HG03060 (cell line): ENCODE measurements around the gene CTXN3.

Source experiments
- ATAC-seq: cut with Tn5 transposase; IDR thresholded peaks from one replicate; pipeline ENCODE4 v1.9.1; 2021; ENCODE audit warnings: low read depth, moderate number of reproducible peaks; ENCODE audit not compliant: unreplicated experiment

Gene CTXN3

GRCh38 chr5:127649018-127649439, at the start of gene CTXN3:
Gene CTXN3, plus strand, starts transcription at chr5:127649082. Its CDS starts 8,440 bp downstream, at chr5:127657522.
- ATAC-seq = no peak

DNA sequence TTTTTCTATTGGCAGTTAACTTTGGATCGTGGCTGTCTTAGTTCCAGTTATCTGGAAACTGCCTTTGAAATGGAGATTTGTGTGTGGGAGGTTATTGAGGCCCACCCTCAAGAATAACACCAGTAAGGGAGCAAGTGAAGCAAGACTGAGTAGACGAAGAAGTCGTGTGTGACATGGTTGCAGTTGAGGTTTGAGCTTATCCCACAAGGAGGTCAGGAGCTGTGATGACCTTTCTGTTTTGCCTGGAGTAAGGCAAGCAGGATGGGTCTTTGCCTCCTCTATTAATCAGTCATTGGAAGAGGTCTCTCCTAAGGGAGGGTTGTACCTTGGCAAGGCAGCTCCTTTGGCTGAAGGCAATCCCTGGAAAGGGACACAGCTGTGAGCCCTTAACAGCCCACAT, 49.6 kb upstream of the CTXN3 start:
- ATAC-seq = no peak

GRCh38 chr5:127599847-127600246, 49.0 kb upstream of the CTXN3 start:
- no peak for ATAC-seq

DNA sequence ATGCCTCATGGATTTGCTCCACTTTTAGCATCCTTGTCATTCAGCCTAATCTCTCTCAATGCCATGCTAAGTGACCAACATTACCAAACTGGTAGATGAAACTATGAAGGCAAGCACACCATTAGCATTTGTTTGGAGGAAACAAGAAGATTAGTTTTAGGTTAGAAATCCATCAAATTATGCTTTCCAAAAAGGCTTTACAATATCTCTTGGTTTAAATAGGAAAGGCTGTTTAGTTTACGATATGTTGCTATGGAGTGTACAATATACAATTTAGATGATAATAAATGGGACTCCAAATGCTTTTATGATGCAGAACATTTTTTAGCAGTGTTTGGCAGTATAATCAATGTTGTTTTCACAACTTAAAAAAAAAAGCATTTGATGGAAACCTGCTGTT, 47.8 kb upstream of the CTXN3 start:
- ATAC-seq = no peak

DNA sequence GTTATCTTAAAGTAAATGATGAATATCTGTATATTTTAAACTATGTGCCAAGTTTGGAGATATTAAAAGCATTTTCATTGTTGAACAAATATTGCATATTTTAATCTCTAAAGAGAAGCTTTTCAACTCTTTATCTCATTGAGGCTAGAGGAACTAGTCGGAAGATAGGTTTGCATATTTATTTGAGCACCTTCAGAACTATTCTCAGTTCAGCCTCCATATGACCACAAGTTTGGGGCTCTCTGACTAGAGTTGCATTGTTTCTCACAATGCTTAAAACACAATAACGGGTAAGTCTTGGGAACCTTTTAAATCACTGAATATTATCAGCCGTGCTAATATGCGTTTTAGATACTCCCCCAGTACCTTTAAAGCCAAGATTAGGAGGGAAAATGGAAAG, 47.3 kb upstream of the CTXN3 start:
- ATAC-seq = no peak

DNA sequence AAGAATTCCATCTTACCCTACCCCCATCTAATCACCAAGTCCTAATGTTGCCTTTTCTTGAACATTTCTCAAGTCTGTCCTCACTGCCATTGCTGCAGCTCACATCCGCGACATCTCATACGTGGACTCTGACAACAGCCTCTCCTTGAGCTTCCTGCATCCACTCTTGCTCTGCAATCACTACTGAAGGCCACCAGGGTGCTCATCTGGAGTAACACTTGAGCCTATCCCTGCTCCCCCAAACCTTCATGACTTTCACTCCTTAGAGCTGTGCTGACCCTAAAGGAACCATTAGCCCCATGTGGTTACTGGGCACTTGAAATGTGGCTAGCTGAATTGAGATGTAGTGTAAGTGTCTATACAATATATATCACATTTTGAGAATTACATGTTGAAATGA, 46.4 kb upstream of the CTXN3 start:
- no peak for ATAC-seq

DNA sequence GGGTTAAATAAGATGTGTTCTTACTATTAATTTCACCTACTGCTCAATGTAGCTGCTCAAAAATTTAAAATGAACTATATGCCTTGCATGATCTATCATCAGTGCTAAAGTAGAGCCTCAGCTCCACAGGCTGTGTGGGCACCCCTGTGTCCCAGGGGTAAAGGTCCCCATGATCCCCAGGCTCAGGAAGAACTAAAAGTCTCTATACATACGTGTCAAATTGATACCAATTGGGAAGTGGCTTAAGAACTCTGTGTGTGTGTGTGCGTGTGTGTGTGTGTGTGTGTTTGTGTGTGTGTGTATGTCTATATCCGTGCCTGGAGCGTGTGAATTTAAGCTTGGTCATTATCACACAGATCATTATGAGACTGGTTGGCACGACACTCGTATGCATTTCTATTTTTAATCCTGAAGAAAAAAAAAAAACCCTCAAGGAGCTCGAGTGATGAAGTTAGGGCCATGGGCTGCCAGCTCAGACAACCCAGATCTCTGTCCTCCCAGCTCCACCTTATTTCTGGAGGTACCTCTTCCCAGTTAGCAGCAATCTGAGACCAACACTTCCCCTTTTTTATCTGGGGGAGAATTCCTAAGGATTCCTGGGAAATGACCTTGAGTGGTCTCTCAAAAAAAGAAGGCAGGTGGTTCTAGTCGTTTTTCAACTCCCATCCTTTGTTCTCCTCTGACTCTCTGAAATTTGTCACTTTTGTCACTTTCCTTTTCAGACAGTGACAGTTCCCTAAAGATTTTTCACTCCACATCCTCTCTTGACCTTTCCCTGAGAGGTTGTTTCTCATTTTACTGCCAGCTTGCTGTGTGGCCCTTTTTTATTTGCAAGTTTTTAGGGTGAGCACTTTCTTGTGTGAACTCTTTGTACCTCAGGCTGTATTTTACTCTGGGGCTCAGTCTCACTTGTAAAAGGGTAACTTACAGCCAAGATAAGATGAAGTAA, 45.7 kb upstream of the CTXN3 start:
- no peak for ATAC-seq

- ATAC-seq = no peak
These were observed 40.7 kb upstream of the CTXN3 start for GRCh38 chr5:127608077-127608660.

GRCh38 chr5:127609011-127609410, 39.9 kb upstream of the CTXN3 start:
- ATAC-seq = no peak

DNA sequence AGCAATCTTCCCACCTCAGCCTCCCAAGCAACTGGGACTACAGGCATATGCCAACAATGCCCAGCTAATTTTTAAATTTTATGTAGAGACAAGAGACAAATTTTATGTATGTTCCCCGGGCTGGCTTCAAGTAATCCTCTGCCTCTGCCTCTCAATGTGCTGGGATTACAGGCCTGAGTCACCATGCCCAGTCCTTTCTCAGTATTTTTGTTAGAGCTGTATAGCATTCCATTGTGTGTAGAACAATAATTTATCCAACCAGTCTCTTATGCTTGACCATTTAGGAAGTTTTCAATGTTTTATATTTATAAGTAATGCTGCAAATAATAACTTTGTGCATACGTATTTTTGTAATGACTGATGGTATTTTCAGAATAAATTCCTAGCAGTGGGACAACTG, 38.9 kb upstream of the CTXN3 start:
- no peak for ATAC-seq

DNA sequence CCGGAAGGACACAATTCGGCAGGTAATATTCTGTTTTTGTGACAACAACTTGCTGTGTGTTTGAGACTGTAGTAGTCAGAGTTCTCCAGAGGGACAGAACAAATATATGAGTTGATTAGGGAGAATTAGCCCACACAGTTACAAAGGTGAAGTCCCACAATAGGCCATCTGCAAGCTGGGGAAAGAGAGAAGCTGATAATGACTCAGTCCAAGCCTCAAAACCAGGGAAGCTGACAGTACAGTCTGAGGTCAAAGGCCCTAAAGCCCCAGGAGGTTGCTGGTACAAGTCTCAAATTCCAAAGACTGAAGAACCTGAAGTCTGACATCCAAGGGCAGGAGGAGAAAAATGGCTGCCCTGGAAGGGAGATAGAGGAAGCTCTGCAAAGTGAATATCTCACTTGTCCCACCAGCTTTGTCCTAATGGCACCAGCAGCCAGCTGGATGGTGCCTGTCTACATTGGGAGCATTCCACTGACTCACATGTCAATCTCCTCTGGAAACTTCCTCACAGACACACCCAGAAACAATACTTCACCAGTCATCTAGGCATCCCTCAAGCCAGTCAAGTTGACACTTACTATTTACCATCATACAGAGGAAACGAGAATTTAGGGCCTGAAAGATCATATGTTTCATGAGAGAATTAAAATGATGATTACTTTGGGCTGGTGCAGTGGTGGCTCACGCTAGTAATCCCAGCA, 36.3 kb upstream of the CTXN3 start:
- no peak for ATAC-seq

DNA sequence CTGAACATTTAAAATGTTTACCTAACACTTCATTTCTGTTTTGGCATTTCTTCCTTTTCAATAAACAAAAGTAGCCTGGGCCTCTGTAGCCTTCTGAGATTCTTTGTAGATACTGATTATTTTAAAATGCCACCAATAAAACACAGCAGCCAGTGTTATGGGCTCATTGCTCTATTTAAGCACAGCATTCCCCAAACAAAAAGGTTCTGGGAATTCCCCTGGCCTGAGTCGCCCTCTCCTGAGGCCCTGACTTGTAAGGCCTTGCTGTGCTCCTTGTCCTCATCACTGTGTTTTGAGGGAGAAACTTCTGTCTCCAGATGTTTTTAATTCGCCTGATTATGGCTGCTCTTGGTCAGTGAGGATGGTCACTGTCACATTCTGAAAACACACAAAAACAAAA, 33.0 kb upstream of the CTXN3 start:
- no peak for ATAC-seq

DNA sequence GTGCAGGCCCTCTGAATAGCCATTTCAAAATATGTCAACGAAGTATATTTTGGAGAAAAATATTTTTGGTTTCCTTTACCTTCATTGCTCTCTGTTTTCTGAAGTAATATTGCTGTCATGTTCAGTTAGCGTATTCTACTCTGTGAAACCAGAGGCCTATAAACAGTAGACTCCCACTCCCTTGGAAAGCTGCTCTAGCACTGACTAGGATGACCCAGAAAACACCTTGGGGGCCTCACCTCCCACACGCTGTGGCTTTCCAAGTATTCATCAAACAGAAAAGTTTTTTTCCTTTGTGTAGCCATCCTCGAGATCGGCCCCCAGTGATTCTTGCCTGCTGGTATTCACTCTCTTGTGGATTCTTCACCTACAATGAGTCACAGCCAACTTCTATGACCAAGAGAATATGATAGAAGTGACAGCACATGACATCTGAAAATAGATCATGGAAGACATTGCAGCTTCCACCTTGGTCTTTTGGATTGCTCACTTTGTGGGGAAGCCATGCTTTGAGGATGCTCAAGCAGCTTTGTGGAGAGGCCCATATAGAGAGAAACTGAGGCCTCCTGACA, 28.9 kb upstream of the CTXN3 start:
- no peak for ATAC-seq

- ATAC-seq = no peak
These were observed 27.1 kb upstream of the CTXN3 start for GRCh38 chr5:127621601-127622325.

DNA sequence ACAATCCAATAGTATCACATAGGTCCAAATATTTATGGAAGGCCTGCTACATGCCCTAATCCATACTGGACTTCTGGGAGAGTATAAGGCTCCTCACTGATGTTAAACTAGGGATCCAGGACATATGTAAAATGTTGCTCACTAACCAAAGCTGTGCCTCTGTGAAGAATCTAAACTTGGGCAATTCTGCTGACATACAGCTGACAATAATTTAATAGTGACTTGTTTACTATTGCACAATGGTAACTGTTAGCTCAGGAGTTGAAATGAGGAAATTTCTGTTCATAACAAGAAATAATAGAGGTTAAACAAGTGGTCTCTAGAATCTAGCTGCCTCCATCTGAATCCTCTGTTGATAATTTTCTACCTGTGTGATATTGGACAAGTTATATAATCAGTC, 14.9 kb upstream of the CTXN3 start:
- no peak for ATAC-seq

DNA sequence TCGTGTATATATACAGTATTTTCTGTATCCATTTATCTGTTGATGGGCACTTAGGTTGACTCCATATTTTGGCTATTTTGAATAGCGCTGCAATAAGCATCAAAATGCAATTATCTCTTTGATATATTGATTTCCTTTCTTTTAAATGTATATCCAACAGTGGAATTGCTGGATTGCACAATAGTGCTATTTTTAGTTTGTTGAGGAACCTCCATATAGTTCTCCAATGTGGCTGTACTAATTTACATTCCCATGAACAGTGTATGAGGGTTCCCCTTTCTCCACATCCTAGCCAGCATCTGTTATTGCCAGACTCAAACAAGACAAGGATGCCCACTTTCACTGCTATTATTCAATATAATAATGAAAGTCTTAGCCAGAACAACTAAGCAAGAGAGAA, 9.1 kb upstream of the CTXN3 start:
- ATAC-seq = no peak

GRCh38 chr5:127642949-127643348, 5.9 kb upstream of the CTXN3 start:
- ATAC-seq = no peak

GRCh38 chr5:127643607-127644006, 5.3 kb upstream of the CTXN3 start:
- ATAC-seq = no peak

DNA sequence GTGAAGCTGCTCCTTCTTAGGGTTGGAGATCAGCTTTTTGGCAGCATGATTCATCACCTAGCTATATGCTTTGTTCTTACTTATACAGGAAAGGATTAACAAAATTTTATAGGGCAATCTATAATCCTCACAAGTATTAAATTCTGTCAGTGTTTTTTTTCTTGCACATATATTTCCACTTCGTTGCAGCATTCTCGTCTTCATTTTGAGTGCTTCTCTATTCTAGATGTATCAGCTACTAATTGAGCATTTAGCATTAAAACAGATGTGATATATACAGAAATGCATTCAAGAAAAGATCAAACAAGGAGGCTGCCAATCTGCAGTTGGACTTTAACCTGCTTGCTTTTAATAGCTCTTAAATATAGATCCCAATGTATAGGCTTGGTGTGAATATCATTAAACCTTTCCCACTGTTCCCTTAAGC, 3.6 kb upstream of the CTXN3 start:
- no peak for ATAC-seq

DNA sequence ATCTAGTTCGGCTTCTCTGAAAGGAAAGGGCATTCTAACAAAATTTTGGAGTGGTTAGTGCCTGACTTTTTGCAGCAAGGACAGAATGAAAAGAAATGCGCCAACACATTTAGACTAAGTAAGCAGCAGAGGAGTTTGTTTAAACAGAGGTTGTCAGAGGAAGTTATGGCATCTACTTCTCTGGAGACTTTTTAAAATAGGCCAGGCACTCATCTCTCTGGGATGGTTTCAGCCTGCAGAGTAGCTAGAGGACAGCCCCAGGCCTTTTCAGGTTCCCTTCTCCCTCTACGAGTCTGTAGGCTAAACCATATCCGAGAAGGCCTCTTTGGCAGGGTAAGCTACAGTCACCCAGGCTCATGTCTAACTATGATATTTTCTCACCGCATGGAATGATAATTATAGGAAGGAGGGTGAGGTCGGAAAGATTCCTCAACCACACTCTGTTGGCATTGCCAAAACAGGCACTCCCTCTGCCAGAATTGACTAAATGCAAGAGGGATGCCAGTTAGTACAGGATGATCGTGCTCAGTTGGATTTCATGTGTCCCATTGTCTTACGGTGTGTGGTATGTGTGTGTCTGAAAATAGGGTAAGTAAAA, 1.4 kb upstream of the CTXN3 start:
- ATAC-seq = no peak
